ENCODE measurements around the gene ZNF800. TPM values are rescaled to one million over a fixed set of nuclear protein-coding genes. Genes with fewer than 3 reads are reported as not detected.
A peak's percentile ranks its signal among the peaks of the same experiment; 100 is the strongest.

Gene ZNF800
- total RNA-seq, 2 donors from 2014 or later: 29.8 to 33.9 TPM

- Histone ChIP-seq H3K4me3 (no peak overlapping the region), H3K27ac (no peak overlapping the region), H3K36me3 (no peaks in the 10 kb centered on the region), H3K4me1 (replicated peaks) (no peaks in the 10 kb centered on the region), H3K27me3 (replicated peaks; ENCODE audit: insufficient read depth) (no peaks in the 10 kb centered on the region), H3K9me3 (no peaks in the 10 kb centered on the region)
- no peak for TF ChIP-seq CTCF (IDR thresholded peaks at IDR 0.05)
- TF ChIP-seq POLR2AphosphoS5 (IDR thresholded peaks at IDR 0.05): no peak
- no peak for TF ChIP-seq POLR2A (IDR thresholded peaks at IDR 0.05)
- no peak for DNase-seq (ENCODE audit: low spot score)
- intact Hi-C loops (cut with DNase I): no loop called here
Observed at GRCh38 chr7:127353897-127354296, 38.6 kb downstream of the ZNF800 start.

- Histone ChIP-seq H3K27ac (no peak overlapping the region), H3K27me3 (replicated peaks; ENCODE audit: insufficient read depth) (no peaks in the 10 kb centered on the region), H3K4me1 (replicated peaks) (no peaks in the 10 kb centered on the region), H3K9me3 (no peaks in the 10 kb centered on the region), H3K36me3 (no peaks in the 10 kb centered on the region), H3K4me3 (no peak overlapping the region)
- DNase-seq (ENCODE audit: low spot score): no peak
- intact Hi-C loops (cut with DNase I): no loop called here
- TF ChIP-seq CTCF (IDR thresholded peaks at IDR 0.05) (no peak), POLR2A (IDR thresholded peaks at IDR 0.05) (no peak), POLR2AphosphoS5 (IDR thresholded peaks at IDR 0.05) (no peak)
- 48% methylated on average over 3 of the region's 3 CpGs for WGBS
Observed at GRCh38 chr7:127350586-127350985, 41.9 kb downstream of the ZNF800 start.

- Histone ChIP-seq H3K4me1 (replicated peaks) (no peaks in the 10 kb centered on the region), H3K27ac (no peak overlapping the region), H3K9me3 (no peaks in the 10 kb centered on the region), H3K27me3 (replicated peaks; ENCODE audit: insufficient read depth) (no peaks in the 10 kb centered on the region), H3K36me3 (no peaks in the 10 kb centered on the region), H3K4me3 (no peak overlapping the region)
- DNase-seq (ENCODE audit: low spot score): no peak
- intact Hi-C loops (cut with DNase I): loop anchor here (10.0 kb wide), 1 partner anchor 165 kb away; no protein-coding TSS in a partner anchor
- TF ChIP-seq POLR2AphosphoS5 (IDR thresholded peaks at IDR 0.05): no peak
- no peak for TF ChIP-seq CTCF (IDR thresholded peaks at IDR 0.05)
- TF ChIP-seq POLR2A (IDR thresholded peaks at IDR 0.05): no peak
- 92% methylated on average over 7 of the region's 7 CpGs for WGBS
Observed at GRCh38 chr7:127349881-127350280, 42.6 kb downstream of the ZNF800 start.

DNA sequence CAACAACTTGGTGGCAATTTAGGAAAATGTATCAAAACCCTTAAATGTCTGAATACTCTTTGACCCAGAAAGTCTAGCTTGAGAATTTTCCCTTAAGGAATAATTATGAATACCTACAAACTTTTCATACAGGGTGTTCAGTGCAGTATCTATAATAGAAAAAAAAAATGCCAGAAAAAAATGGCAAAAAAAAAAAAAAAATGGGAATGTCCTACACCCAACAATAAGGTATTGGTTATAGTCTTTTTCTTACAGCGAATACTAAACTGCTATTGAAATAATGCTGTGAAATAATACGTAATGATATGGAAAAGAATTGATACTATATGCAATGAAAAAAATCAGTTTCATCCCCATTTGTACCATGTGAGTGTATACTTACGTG is 44.3 kb downstream of the ZNF800 start:
- H3K27ac ChIP-seq: no peak overlapping the region
- intact Hi-C loops (cut with DNase I): loop anchor here (10.0 kb wide), 1 partner anchor 167 kb away; no protein-coding TSS in a partner anchor
- no peaks in the 10 kb centered on the region for H3K27me3 ChIP-seq (replicated peaks; ENCODE audit: insufficient read depth)
- peak overlapping the region; percentile 23 for H3K4me3 ChIP-seq
- no peaks in the 10 kb centered on the region for H3K36me3 ChIP-seq
- TF ChIP-seq POLR2AphosphoS5 (IDR thresholded peaks at IDR 0.05) (no peak), CTCF (IDR thresholded peaks at IDR 0.05) (no peak), POLR2A (IDR thresholded peaks at IDR 0.05) (no peak)
- H3K9me3 ChIP-seq: no peaks in the 10 kb centered on the region
- H3K4me1 ChIP-seq (replicated peaks): no peaks in the 10 kb centered on the region
- DNase-seq (ENCODE audit: low spot score): no peak
- 94% methylated on average over 3 of the region's 3 CpGs for whole genome bisulfite sequencing

DNA sequence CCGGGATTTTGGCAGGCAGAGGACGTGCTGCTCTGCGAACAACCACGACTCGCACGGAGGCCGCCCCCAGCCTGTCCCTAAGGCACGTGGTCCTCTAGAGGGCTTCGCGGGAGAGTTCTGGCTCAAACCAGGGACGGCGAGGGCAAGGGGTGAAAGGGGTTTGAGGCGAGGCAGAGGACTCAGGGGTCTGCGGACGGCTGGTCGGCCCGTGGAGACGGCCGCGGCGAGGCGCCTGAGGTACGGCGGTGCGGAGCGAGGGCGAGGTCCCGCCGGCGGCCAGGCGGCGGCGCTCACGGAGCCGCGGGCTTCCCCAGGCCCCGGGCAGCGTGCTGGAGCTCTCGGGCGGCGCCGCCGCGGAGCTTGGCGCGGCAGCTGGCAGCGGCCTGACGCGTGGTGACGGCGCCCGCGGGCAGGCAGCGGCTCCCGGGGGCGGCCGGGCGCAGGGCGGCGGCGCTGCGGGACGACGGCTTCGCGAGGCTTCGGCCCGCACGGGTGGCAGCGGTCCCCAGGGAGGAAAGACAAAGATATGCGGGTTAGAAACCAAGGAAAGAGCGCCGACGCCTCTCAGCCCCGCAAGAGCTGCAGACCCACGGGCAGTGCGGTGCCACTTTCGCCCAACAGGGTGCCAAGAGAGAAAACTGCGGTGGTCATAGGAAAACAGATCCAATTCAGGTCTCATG is 44.8 kb downstream of the ZNF800 start:
- no peaks in the 10 kb centered on the region for H3K4me1 ChIP-seq (replicated peaks)
- DNase-seq (ENCODE audit: low spot score): peak; percentile 57
- intact Hi-C loops (cut with DNase I): loop anchor here (10.0 kb wide), 1 partner anchor 167 kb away; no protein-coding TSS in a partner anchor
- H3K27me3 ChIP-seq (replicated peaks; ENCODE audit: insufficient read depth): no peaks in the 10 kb centered on the region
- no peaks in the 10 kb centered on the region for H3K36me3 ChIP-seq
- TF ChIP-seq POLR2A (IDR thresholded peaks at IDR 0.05) (no peak), CTCF (IDR thresholded peaks at IDR 0.05) (peak; percentile 16 to 74 (median 48)), POLR2AphosphoS5 (IDR thresholded peaks at IDR 0.05) (no peak)
- WGBS: 4% methylated on average over 47 of the region's 79 CpGs
- peak overlapping the region; percentile 23 for H3K4me3 ChIP-seq
- no peaks in the 10 kb centered on the region for H3K9me3 ChIP-seq
- no peak overlapping the region for H3K27ac ChIP-seq
